ENCODE data around the gene ALDH1L2. TPM values are rescaled to one million over a fixed set of nuclear protein-coding genes. Genes with fewer than 3 reads are reported as not detected.

The ALDH1L2 gene
- total RNA-seq, 1 donor from 2014 or later = 158 TPM

GRCh38 chr12:105013892-105014291 lies 70.4 kb downstream of the ALDH1L2 start:
- no peaks in the 10 kb centered on the region for H3K27me3 Mint-ChIP-seq (ENCODE audit: low read depth)
- DNase-seq (ENCODE audit: low spot score) = no peak
- peaks cover 42% of the 10 kb centered on the region for H3K9me3 Mint-ChIP-seq (ENCODE audit: low read depth)
- peak overlapping the region; percentile 49 for H3K27ac Mint-ChIP-seq (ENCODE audit: unreplicated experiment)
- H3K4me3 Mint-ChIP-seq (ENCODE audit: unreplicated experiment) = no peak overlapping the region
- peaks cover 55% of the 10 kb centered on the region for H3K36me3 Mint-ChIP-seq (ENCODE audit: low read depth)
- TF ChIP-seq CTCF (IDR thresholded peaks at IDR 0.05) = no peak
- H3K4me1 Mint-ChIP-seq (ENCODE audit: low read depth) = no peaks in the 10 kb centered on the region

- H3K4me1 Mint-ChIP-seq (ENCODE audit: low read depth) = no peaks in the 10 kb centered on the region
- H3K36me3 Mint-ChIP-seq (ENCODE audit: low read depth) = peaks cover 53% of the 10 kb centered on the region
- H3K4me3 Mint-ChIP-seq (ENCODE audit: unreplicated experiment) = no peak overlapping the region
- peaks cover 14% of the 10 kb centered on the region for H3K9me3 Mint-ChIP-seq (ENCODE audit: low read depth)
- no peaks in the 10 kb centered on the region for H3K27me3 Mint-ChIP-seq (ENCODE audit: low read depth)
- H3K27ac Mint-ChIP-seq (ENCODE audit: unreplicated experiment) = no peak overlapping the region
- TF ChIP-seq CTCF (IDR thresholded peaks at IDR 0.05) = no peak
- DNase-seq (ENCODE audit: low spot score) = no peak
Measured at GRCh38 chr12:105001476-105001875, 82.8 kb downstream of the ALDH1L2 start.

- Mint-ChIP-seq H3K4me1 (ENCODE audit: low read depth) (no peaks in the 10 kb centered on the region), H3K27ac (ENCODE audit: unreplicated experiment) (no peak overlapping the region), H3K36me3 (ENCODE audit: low read depth) (peaks cover 55% of the 10 kb centered on the region), H3K27me3 (ENCODE audit: low read depth) (no peaks in the 10 kb centered on the region), H3K4me3 (ENCODE audit: unreplicated experiment) (no peak overlapping the region), H3K9me3 (ENCODE audit: low read depth) (peaks cover 3% of the 10 kb centered on the region)
- TF ChIP-seq CTCF (IDR thresholded peaks at IDR 0.05) = no peak
- DNase-seq (ENCODE audit: low spot score) = no peak
Measured at GRCh38 chr12:104999347-104999685, 84.9 kb downstream of the ALDH1L2 start.

GRCh38 chr12:104998423-104999346 lies 85.6 kb downstream of the ALDH1L2 start:
- H3K27ac Mint-ChIP-seq (ENCODE audit: unreplicated experiment) = no peak overlapping the region
- no peak for TF ChIP-seq CTCF (IDR thresholded peaks at IDR 0.05)
- H3K36me3 Mint-ChIP-seq (ENCODE audit: low read depth) = peaks cover 55% of the 10 kb centered on the region
- H3K9me3 Mint-ChIP-seq (ENCODE audit: low read depth) = peaks cover 3% of the 10 kb centered on the region
- no peak overlapping the region for H3K4me3 Mint-ChIP-seq (ENCODE audit: unreplicated experiment)
- no peaks in the 10 kb centered on the region for H3K27me3 Mint-ChIP-seq (ENCODE audit: low read depth)
- no peaks in the 10 kb centered on the region for H3K4me1 Mint-ChIP-seq (ENCODE audit: low read depth)
- peak; percentile 79 for DNase-seq (ENCODE audit: low spot score)

- Mint-ChIP-seq H3K4me1 (ENCODE audit: low read depth) (no peaks in the 10 kb centered on the region), H3K9me3 (ENCODE audit: low read depth) (peaks cover 3% of the 10 kb centered on the region), H3K36me3 (ENCODE audit: low read depth) (peaks cover 56% of the 10 kb centered on the region), H3K27ac (ENCODE audit: unreplicated experiment) (no peak overlapping the region), H3K4me3 (ENCODE audit: unreplicated experiment) (no peak overlapping the region), H3K27me3 (ENCODE audit: low read depth) (no peaks in the 10 kb centered on the region)
- DNase-seq (ENCODE audit: low spot score) = no peak
- TF ChIP-seq CTCF (IDR thresholded peaks at IDR 0.05) = no peak
Measured at GRCh38 chr12:104997541-104997940, 86.7 kb downstream of the ALDH1L2 start.
